SKM-1 treated with dmso at 0.1 percent for 144 hours (cell line): ENCODE results near the gene FXYD3.
A peak's percentile ranks its signal among the peaks of the same experiment; 100 is the strongest.

ENCODE experiments used
- DNase-seq: peaks from one replicate; lab custom pipeline; 2025; ENCODE audit not compliant: unreplicated experiment; lab: John Stamatoyannopoulos, UW

Gene FXYD3

GRCh38 chr19:35105411-35106290, 10.0 kb upstream of the FXYD3 start:
- DNase-seq, result no peak

GRCh38 chr19:35106291-35106583, 9.4 kb upstream of the FXYD3 start:
- no peak for DNase-seq

GRCh38 chr19:35106898-35107541, 8.6 kb upstream of the FXYD3 start:
- no peak for DNase-seq

DNA sequence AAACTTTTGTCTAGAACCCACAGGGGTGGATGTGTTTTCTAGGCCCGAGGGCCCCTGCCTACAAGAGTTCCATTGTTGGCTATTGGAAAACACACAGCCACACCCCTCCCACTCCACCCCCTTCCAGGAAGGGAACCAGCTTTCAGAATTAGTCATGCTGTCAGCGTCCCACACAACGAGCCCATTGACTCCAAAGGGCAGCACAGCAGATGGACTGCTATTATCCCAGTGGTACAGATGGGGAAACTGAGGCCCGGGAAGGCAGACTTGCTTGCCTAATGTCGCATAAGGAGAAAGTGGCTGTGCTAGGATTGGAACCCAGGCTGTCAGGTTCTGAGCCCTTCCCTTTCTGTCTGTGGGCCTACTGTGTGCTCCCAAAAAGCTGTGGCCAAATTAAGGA, 8.1 kb upstream of the FXYD3 start:
- no peak for DNase-seq

DNA sequence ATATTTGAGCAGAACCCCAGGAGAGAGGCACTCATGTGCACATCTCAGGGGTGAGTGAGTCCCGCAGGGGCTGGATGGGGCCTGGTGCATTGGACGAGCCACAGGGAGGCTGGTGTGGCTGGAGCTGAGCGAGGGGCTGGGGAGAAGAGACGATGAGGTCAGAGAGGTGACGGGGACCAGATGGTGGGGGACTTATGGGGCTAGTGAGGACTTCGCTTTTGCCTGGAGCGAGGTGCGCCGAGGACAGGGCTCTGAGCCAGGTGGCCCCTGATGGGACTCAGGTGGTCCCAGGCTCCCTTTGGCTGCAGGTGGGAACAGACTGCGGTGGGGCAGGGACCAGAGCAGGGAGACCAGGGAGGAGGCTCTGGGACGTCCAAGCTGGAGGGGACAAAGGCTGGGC, 6.9 kb upstream of the FXYD3 start:
- no peak for DNase-seq

GRCh38 chr19:35109395-35110112, 6.1 kb upstream of the FXYD3 start:
- no peak for DNase-seq

GRCh38 chr19:35110974-35111373, 4.6 kb upstream of the FXYD3 start:
- DNase-seq, result no peak

GRCh38 chr19:35112995-35113688, 2.5 kb upstream of the FXYD3 start:
- no peak for DNase-seq

GRCh38 chr19:35114353-35115176, 1.1 kb upstream of the FXYD3 start:
- DNase-seq, result peak; percentile 14

DNA sequence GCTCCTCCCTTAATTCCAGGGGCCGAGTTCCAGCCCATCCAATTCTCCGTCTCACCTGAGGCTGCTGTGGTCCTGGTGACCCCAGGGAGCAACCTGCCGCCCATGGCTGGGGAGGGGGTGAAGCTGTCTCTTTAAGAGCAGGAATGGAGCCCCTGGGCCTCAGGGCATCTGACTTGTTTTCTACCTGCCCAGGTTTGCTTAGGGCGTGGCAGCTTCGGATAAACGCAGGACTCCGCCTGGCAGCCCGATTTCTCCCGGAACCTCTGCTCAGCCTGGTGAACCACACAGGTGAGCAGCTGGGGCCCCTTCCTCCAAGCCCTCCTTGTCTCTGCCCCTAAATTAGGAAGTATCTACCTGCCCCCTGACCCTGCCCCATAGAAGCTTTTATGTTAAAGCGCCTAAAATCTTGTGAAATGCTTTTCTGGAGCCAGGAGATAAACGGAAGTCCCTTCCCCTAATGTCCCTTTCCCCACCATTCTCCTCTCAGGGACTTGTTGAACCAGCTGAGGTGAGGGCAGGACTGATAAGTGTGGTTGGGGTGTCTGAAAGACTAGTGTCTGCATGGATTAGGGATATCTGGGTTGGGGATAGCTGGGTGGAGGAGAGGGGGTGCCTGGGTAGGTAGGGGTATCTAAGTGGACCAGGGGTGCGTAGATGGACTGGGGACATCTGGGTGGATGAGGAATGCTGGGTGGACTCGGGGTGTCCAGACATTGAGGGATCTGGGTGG, 614 bp downstream of the FXYD3 start:
- DNase-seq, result no peak

DNA sequence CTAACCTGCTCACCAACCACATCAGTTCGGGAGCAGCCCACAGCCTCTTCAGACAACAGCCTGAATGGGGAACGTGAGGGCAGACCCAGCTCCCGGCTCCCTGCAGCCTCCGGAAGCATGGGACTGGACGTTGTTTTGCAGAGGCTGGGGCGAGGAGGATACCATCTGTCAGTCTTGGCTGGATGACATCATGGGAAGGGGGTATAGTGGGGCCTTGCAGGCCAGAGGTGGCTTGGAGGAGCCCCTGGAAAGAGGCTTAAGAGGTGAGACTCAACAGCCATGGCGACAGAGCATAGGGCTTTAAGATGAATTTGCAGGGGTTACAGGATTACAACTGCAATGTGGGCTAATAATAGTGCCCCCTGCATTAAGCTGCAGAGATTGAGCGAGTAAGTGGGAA, 1.5 kb downstream of the FXYD3 start:
- DNase-seq, result no peak

DNA sequence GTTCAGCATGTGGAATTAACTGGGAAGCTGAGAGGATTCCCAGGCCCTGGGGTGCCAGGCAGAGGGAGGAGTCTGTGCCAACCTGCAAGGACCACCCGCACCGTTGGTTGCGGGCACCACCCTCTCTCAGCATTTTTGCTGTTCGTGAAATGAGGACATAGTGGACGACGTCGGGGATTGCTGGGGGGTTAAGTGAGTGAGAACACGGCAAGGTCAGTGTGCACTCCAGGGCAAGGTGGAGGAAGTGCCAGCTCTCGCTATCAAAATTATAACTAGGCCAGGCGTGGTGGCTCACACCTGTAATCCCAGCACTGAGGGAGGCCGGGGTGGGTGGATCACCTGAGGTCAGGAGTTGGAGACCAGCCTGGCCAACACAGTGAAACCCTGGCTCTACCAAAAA, 2.2 kb downstream of the FXYD3 start:
- DNase-seq, result no peak

DNA sequence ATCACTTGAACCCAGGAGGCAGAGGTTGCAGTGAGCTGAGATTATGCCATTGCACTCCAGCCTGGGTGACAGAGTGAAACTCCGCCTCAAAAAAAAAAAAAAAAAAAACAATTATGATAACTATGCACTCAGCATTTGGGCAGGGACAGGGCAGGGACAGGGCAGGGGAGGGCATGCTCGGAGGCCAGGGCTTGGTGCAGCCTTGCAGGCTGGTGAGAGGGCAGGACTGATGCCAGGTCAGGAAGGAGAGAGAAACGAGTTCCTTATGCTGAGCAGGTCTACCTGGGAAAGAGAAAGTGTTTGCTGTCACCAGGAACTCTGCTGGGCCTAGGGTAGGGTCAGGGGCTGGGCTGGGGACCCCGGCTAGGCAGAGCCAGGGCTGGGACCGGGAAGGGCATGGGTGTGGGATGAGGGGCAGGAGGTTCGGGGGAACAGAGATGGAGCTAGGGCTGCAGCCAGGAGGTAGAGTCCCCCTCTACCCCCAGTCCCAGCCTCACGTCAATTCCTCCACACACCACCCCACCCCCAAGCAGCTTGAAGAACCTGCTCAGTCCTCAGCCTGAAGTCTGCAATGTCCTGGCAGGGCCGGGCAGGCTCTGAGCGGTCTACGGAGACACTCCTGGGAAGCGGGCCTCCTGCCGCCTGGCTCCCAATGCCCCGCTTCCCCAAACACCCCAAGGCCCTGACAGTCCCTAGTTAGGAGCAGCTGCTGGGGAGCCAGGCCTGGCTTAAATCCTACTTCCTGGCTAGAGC, 2.8 kb downstream of the FXYD3 start:
- no peak for DNase-seq

DNA sequence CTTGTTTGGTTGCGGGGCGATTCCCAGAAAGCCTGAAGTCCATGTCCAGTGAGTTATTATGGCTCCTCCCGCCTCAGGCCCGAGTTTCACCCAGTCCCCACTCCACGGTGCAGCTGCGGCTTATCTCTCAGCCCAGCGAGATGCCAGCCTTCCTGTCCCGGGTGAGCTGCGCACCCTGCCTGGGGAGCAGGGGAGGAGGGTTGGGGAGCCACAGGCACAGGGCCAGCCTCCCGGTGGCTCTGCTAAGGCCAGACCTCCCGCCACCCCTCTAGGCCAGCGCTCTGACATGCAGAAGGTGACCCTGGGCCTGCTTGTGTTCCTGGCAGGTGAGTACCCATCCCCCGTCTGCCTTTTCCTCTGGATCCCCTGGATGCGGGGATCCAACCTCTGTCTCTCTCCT, 3.5 kb downstream of the FXYD3 start:
- DNase-seq, result no peak

DNA sequence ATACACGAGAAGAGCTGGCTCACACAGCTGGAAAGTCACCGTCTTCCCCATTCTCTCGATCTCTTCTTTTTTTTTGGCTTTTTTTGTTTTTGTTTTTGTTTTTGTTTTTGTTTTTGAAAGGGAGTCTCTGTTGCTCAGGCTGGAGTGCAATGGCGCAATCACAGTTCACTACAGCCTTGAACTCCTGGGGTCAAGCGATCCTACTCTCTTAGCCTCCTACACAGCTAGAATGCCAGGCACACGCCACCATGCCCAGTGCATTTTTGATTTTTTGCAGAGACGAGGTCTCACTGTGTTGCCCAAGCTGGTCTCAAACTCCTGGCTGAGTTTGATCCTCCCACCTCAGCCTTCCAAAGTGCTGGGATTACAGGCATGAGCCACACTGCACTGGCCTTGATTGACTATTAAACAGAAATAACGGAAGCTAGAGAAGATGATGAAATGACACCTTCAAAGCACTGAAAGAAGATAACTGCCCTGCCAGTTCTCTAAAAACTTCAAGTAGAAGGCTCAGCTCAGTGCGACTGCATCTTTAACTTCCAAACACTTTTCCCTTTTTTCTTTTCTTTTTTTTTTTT, 4.0 kb downstream of the FXYD3 start:
- DNase-seq, result no peak

GRCh38 chr19:35120492-35120891, 4.9 kb downstream of the FXYD3 start:
- no peak for DNase-seq

GRCh38 chr19:35120898-35121297, 5.3 kb downstream of the FXYD3 start:
- DNase-seq, result no peak

- DNase-seq, result no peak
Observed at GRCh38 chr19:35122687-35123551, 7.3 kb downstream of the FXYD3 start.
